ENCODE data around the gene TRIM16.
"Not testable (repeated sequence)": the region's sequence is repeated elsewhere in the genome, so short reads cannot be mapped to it uniquely, and the experiment has no call there.

TRIM16 gene

GRCh38 chr17:15683824-15684478 lies at the start of gene TRIM16:
TRIM16 (minus strand) TSS chr17:15684311; CDS start chr17:15651609, 32,702 bp downstream.
- DNase-seq (ENCODE audit: low spot score): peak; percentile 71

- not testable (repeated sequence) for DNase-seq (ENCODE audit: low spot score)
Observed at GRCh38 chr17:15733174-15733789, 49.2 kb upstream of the TRIM16 start.

GRCh38 chr17:15731900-15732299 lies 47.8 kb upstream of the TRIM16 start, which contains the start of gene TBC1D26:
TBC1D26 (plus strand) TSS chr17:15732283; CDS start chr17:15735349, 3,066 bp downstream.
- not testable (repeated sequence) for DNase-seq (ENCODE audit: low spot score)

GRCh38 chr17:15730535-15730934 lies 46.4 kb upstream of the TRIM16 start:
- DNase-seq (ENCODE audit: low spot score): not testable (repeated sequence)

GRCh38 chr17:15716601-15717563 lies 32.8 kb upstream of the TRIM16 start:
- not testable (repeated sequence) for DNase-seq (ENCODE audit: low spot score)

- DNase-seq (ENCODE audit: low spot score): not testable (repeated sequence)
Observed at GRCh38 chr17:15708879-15709278, 24.8 kb upstream of the TRIM16 start.

- not testable (repeated sequence) for DNase-seq (ENCODE audit: low spot score)
Observed at GRCh38 chr17:15704813-15705212, 20.7 kb upstream of the TRIM16 start.

- DNase-seq (ENCODE audit: low spot score): not testable (repeated sequence)
Observed at GRCh38 chr17:15704239-15704638, 20.1 kb upstream of the TRIM16 start.

GRCh38 chr17:15699937-15700336 lies 15.8 kb upstream of the TRIM16 start:
- DNase-seq (ENCODE audit: low spot score): not testable (repeated sequence)

GRCh38 chr17:15699413-15699924 lies 15.4 kb upstream of the TRIM16 start, which contains the start of gene ZNF286A:
ZNF286A (plus strand) TSS chr17:15699752; CDS start chr17:15700330, 578 bp downstream.
- peak; percentile 78 for DNase-seq (ENCODE audit: low spot score)

- not testable (repeated sequence) for DNase-seq (ENCODE audit: low spot score)
Observed at GRCh38 chr17:15698967-15699366, 14.9 kb upstream of the TRIM16 start.

- DNase-seq (ENCODE audit: low spot score): not testable (repeated sequence)
Observed at GRCh38 chr17:15687494-15687893, 3.4 kb upstream of the TRIM16 start.

- DNase-seq (ENCODE audit: low spot score): not testable (repeated sequence)
Observed at GRCh38 chr17:15683135-15683534, 976 bp downstream of the TRIM16 start.

- not testable (repeated sequence) for DNase-seq (ENCODE audit: low spot score)
Observed at GRCh38 chr17:15675991-15676390, 8.1 kb downstream of the TRIM16 start.

GRCh38 chr17:15674640-15675039 lies 9.5 kb downstream of the TRIM16 start:
- not testable (repeated sequence) for DNase-seq (ENCODE audit: low spot score)

- not testable (repeated sequence) for DNase-seq (ENCODE audit: low spot score)
Observed at GRCh38 chr17:15669526-15669925, 14.6 kb downstream of the TRIM16 start.

GRCh38 chr17:15663691-15664090 lies 20.4 kb downstream of the TRIM16 start:
- DNase-seq (ENCODE audit: low spot score): no peak

- no peak for DNase-seq (ENCODE audit: low spot score)
Observed at GRCh38 chr17:15663176-15663575, 20.9 kb downstream of the TRIM16 start.

- no peak for DNase-seq (ENCODE audit: low spot score)
Observed at GRCh38 chr17:15662681-15663080, 21.4 kb downstream of the TRIM16 start.

- no peak for DNase-seq (ENCODE audit: low spot score)
Observed at GRCh38 chr17:15660077-15660476, 24.0 kb downstream of the TRIM16 start.

- DNase-seq (ENCODE audit: low spot score): no peak
Observed at GRCh38 chr17:15659663-15660062, 24.4 kb downstream of the TRIM16 start.

GRCh38 chr17:15659236-15659635 lies 24.9 kb downstream of the TRIM16 start:
- no peak for DNase-seq (ENCODE audit: low spot score)

All from hematopoietic multipotent progenitor cell treated with erythropoietin and hydrocortisone succinate and interleukin-3 and kit ligand, for 15 days (in vitro differentiated cells).